GM21717 (cell line): ENCODE data around the gene TLR1.
"Not testable (repeated sequence)": the region's sequence is repeated elsewhere in the genome, so short reads cannot be mapped to it uniquely, and the experiment has no call there.

Source experiments
- ATAC-seq: cut with Tn5 transposase; IDR thresholded peaks from one replicate; pipeline ENCODE4 v1.9.1; 2021; ENCODE audit warnings: mild to moderate bottlenecking, moderate library complexity; ENCODE audit not compliant: unreplicated experiment

Gene TLR1

DNA sequence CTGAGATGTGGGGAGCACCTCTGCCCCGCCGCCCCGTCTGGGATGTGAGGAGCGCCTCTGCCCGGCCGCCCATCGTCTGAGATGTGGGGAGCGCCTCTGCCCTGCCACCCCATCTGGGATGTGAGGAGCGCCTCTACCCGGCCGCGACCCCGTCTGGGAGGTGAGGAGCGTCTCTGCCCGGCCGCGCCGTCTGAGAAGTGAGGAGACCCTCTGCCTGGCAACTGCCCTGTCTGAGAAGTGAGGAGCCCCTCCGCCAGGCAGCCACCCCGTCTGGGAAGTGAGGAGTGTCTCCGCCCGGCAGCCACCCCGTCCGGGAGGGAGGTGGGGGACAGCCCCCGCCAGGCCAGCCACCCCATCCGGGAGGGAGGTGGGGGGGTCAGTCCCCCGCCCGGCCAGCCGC lies 2.9 kb upstream of the TLR1 start:
- not testable (repeated sequence) for ATAC-seq

- ATAC-seq = not testable (repeated sequence)
These were observed 1.7 kb upstream of the TLR1 start for GRCh38 chr4:38806251-38806650.

DNA sequence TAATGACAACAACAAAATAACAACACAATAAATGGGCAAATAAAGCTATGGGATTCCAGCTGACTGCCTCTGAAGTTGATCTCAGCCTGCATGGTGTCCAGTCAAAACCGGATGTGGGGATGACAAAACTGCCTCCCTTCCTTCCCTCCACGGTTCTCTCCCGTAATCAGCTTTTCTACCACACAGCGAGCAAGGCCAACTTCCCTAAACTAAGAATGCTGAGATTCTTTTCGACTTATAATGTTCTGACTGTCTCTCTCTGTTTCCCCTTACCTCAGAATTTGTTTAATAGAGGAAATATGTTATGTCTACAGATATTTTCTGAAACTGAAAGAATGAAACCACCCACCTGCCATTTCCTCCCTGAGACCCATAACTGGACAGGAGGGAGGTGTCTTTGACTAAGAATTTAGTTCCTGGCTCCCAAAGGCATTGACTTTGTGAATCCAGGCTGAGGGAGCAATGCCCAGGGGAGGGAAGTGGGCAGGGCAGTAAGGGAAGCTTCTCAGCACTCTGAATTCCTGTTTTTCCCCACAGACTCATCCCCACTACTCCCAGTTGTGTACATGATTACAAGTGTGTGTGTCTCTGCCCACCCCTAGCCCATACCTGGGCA lies 1.0 kb upstream of the TLR1 start:
- ATAC-seq = peak; percentile 80

GRCh38 chr4:38803833-38804653 lies 548 bp downstream of the TLR1 start:
- ATAC-seq = peak; percentile 54

DNA sequence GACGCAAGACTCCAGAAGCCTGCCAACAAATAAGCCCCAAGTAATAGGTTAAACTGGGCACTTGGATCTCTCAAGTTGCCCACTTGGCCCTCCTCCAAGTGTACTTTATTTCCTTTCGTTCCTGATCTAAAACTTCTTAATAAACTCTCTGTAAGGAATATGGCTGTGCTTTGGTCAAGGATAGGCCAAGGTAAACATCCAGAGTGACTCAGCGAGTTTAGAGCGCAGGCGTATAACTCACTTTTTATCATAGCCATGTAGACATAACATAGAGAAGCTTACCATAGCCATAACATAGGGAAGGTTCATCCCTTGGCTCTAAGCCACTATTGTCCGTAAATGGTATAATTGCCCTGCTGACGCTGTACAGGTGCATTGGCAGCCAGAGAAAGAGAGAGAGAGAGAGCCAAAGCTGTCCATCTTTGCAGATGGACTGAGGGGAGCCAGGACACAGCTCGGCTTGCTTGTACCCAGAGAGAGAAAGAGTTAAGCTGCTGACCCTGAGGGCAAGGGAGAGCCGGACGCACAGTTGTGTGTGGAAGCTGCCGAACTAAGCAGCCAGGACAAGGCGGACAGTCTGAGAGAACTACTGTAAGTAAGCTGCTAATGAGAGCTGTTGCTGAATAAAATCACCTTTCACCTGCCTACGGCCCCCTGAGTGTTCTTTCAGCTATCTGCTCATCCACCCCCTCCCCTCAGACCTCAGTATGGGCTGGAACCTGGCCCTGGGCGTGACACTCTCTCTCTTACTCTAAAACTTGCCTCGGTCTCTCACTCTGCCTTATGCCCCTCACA lies 1.8 kb downstream of the TLR1 start:
- ATAC-seq = no peak

DNA sequence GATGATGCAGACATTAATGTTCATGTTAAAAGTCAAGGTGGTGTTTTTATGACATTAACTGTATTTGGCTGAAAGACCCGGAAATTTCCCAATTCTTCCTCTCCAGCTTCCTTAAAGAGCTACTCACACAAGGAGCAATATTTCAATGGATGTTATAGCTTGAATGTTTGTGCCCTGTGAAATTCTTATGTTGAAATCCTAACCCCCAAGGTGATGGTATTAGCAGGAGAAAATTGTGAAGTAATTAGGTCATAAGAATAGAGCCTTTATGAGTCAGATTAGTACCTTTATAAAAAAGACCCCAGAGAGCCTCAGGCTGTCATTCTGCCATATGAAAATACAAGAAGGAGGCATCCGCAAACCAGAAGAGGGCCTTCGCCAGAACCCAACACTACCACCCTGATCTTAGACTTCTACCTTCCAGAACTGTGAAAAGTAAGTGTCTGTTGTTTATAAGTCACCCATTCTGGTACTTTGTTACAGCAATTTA lies 3.6 kb downstream of the TLR1 start:
- no peak for ATAC-seq

DNA sequence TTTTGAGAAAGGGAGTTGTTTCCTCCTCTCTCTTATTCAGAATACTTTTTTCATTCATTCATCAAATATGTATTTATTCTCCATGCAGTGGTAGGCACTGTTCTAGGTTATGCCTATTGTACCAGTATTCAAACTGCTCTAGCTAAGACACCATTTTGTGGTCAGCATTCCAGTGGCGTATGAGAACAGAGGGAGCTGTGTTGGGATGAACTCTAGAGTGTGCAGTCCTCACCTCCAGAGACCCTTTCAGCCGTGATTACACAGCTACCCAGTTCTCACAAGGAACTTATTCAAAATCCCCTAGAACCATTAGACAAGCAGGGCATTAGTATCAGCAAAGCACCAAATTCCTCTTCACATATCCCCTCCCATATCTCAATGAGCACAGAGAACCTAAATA lies 4.2 kb downstream of the TLR1 start:
- ATAC-seq = no peak

DNA sequence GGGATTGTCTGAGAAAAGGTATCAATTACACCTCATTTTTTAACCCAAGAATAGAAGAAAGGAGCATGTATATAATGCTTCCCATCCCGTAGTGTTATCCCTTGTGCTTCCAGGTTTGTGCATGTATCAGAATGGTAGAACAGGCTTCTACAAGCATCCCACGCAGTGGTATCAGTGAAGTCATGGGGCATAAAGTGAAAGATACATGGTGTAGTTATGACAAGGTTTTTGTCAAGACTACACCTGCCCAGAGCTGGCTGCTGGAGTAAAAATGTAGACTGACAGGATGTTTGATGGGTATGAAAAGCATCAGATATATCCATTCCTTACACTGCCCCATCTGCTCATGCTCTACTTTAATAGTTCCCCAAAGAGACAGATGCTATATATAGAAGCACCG lies 9.5 kb downstream of the TLR1 start:
- ATAC-seq = no peak

- no peak for ATAC-seq
These were observed 10.5 kb downstream of the TLR1 start for GRCh38 chr4:38794051-38794450.

DNA sequence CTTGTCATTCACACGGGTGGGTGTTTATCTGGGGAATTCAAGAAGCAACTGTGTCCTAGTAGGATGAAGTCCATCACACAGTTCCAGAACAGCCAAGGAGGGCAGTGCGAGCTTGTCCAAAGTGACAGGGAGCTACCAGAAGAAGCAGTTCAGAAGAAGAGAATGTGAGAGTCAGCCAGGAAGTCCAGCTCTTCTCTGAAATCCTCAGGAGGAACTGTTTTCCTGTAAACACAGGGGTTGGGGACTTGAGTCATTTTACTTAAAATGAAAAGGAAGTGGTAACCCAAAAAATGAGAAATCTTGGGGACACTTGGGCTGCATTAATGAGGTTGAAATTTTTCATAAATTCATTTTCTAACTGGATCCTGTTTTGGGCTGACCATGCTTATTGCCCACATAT lies 13.6 kb downstream of the TLR1 start:
- ATAC-seq = no peak

DNA sequence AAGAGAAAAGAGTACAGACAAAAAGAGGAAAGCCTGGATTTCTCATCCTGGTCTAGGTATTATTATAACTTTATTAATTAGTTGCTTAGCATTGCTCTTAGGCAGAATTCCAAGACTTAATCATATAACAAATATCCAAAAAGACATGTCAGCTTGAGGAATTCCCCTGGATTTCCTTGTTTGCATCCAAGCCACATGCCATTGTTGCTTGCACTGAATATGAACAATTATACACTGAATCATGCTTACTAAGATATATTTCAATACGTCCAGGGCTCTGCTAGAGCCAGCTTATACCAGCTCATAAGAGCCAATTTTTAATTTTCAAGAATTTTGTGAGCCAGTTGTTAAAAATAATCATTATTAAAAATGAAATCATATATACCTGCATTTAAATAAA lies 16.3 kb downstream of the TLR1 start:
- no peak for ATAC-seq

GRCh38 chr4:38787693-38788092 lies 16.9 kb downstream of the TLR1 start:
- ATAC-seq = no peak

DNA sequence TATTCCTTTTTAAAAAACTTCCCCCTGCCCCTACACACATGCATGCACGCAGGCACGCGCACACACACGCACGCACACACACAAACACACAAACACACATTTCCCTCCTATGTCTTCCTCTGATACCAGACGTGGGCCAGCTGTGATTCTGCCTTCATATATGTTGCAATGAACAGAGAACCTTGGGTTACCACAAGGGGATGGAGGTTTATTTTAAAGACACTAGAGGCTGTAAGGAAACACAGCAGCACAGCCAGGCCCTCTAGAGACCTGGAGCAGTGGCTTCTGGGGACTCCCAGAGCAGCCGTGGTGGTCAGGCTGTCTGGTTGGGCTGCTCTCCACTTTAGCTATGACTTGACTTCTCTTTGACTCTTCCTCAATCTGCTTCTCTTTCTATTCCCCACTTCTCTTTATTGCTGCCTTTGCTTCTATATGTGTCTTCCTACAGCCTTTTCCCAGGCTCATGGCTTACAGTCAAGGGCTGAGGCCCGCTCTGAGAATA lies 18.6 kb downstream of the TLR1 start:
- peak; percentile 60 for ATAC-seq

DNA sequence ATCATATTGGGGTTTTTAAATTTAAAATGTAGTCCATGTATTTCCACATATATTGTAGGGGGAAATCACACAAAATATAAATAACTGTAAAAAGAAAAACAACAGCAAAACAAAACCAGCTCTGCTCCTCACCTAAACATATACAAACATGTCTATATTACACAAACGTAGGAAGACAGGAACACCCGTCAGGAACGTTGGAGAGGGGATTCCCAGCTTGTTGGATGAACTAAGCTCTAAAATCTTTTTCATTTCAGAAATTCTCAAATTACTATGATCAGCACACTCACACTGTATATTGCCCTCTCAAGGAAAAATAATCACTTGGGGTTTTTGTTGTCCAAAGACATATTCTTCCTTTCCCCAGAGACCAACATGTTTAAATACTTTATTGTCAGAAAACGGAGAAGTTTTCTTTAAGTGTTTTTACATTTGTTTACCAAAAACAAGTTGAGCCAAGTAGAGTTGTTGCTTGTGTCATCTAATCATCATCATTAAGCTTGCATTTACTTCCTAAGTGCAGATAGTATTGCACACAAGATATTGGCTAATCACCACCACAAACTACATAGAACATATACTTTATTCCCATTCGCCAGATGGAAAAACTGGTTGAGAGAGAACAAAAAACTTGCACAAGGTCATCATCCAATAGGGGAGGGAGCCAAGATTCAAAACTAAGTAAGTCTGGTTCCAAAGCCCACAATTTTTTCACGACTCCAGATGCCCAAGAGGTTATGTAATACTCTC lies 19.4 kb downstream of the TLR1 start:
- ATAC-seq = no peak

- ATAC-seq = no peak
These were observed 20.4 kb downstream of the TLR1 start for GRCh38 chr4:38784141-38784540.

GRCh38 chr4:38783109-38783460 lies 21.5 kb downstream of the TLR1 start:
- no peak for ATAC-seq

DNA sequence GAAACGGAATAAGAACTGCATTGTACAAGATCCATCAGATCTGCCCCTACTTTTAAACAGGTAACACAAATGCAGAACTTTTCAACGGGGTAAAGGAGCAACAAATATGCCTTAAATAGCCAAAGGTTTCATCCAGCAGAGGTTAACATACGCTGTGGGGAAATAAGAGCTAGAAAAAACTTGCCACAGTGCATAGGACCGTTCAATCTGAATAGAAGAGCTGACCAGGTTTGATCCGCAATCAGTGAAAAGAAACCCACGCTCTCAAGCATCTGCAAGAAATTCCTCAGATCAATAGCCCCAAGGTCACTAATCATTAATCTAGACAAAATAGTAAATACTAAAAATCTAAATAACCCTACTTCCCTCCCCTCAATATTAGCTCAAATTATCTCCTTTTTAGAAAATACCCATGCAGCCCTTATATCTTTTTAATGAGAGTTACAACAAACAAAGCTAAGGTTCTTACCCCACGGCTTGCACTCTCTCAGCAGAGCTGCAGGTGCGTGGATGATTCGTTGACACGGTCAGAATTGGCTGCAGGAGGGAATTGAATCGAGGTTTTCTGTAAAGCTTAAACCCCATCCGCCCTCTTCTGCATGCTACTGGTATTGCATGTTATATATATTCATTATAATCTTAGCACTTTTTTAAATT lies 22.0 kb downstream of the TLR1 start, which contains the start of gene TLR10:
TLR10 (minus strand) TSS at position 539 of the 657 bp plus-strand sequence. CDS start 7,400 bp downstream, outside the sequence.
- ATAC-seq = peak; percentile 45

DNA sequence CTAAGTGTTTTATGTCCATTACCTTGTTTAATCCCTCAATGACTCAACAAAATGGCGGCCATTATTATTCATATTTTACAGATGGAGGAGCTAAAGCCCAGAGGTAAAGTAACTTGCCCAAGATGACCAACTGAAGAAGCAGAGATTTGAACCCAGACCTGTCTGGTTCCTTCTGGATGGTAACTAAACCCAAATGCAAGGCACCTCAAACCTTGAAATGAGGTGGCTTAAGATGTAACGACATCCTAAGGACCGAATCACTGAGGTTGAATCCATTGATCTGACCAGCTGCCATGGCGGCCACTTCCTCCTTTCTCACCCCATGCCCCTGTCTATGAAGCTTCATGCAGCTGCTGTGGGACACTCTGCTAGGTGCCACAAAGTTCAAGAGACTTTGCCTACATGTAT lies 22.7 kb downstream of the TLR1 start:
- ATAC-seq = no peak

DNA sequence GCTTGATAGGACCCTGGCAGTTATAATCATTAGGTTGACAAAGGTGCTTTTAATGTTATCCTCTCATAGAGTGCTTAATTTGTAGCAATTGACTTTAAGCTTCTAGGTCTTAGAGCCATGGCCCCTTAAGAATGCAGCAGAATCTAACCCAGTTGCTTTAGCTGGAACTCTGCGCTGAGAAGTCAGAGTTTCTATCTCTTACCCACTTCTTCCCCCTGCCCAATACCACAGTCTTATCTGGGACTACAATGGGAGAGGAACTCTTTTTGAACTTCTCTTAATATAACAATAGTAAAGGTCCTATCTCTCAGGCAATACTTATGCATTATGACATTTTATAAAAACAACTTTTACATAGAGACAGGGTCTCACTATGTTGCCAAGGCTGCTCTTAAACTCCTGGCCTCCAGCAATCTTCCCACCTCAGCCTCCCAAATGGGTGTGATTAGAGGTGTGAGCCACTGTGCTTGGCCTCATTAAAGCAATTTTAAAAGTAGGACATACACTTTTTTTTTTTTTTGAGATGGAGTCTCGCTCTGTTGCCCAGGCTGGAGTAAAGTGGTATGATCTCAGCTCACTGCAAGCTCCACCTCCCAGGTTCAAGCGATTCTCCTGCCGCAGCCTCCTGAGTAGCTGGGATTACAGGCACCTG lies 23.6 kb downstream of the TLR1 start:
- no peak for ATAC-seq

- ATAC-seq = no peak
These were observed 24.8 kb downstream of the TLR1 start for GRCh38 chr4:38779790-38780189.
